NCI-H1417 treated with DMSO at 0.1 percent for 48 hours (cell line): ENCODE data around the gene ADNP.
A peak's percentile ranks its signal among the peaks of the same experiment; 100 is the strongest.

Experiments
- DNase-seq: peaks from one replicate; lab custom pipeline; 2025; lab: John Stamatoyannopoulos, UW

ADNP gene

GRCh38 chr20:50932016-50932485 is 814 bp upstream of the ADNP start:
- no peak for DNase-seq

- no peak for DNase-seq
Observed at GRCh38 chr20:50930976-50931305, 296 bp downstream of the ADNP start.

GRCh38 chr20:50930139-50930975 is 880 bp downstream of the ADNP start:
- DNase-seq, result no peak

- peak; percentile 17 for DNase-seq
Observed at GRCh38 chr20:50929299-50930138, 1.7 kb downstream of the ADNP start.

GRCh38 chr20:50928469-50928868 is 2.8 kb downstream of the ADNP start:
- no peak for DNase-seq

GRCh38 chr20:50926530-50926929 is 4.7 kb downstream of the ADNP start:
- DNase-seq, result no peak

GRCh38 chr20:50924261-50924920 is 6.8 kb downstream of the ADNP start:
- no peak for DNase-seq

GRCh38 chr20:50921803-50922501 is 9.3 kb downstream of the ADNP start:
- DNase-seq, result no peak

- no peak for DNase-seq
Observed at GRCh38 chr20:50920997-50921396, 10.2 kb downstream of the ADNP start.

GRCh38 chr20:50919567-50919966 is 11.7 kb downstream of the ADNP start:
- DNase-seq, result no peak

GRCh38 chr20:50918403-50918802 is 12.8 kb downstream of the ADNP start:
- no peak for DNase-seq

GRCh38 chr20:50916934-50917333 is 14.3 kb downstream of the ADNP start:
- no peak for DNase-seq

GRCh38 chr20:50916257-50916656 is 15.0 kb downstream of the ADNP start:
- DNase-seq, result no peak

- DNase-seq, result no peak
Observed at GRCh38 chr20:50915424-50915823, 15.8 kb downstream of the ADNP start.

- no peak for DNase-seq
Observed at GRCh38 chr20:50913690-50914375, 17.4 kb downstream of the ADNP start.

- DNase-seq, result no peak
Observed at GRCh38 chr20:50911716-50912115, 19.5 kb downstream of the ADNP start.

- DNase-seq, result no peak
Observed at GRCh38 chr20:50911030-50911429, 20.2 kb downstream of the ADNP start.

GRCh38 chr20:50909413-50909812 is 21.8 kb downstream of the ADNP start:
- no peak for DNase-seq

GRCh38 chr20:50904067-50904570 is 27.1 kb downstream of the ADNP start:
- no peak for DNase-seq

- no peak for DNase-seq
Observed at GRCh38 chr20:50903353-50904051, 27.7 kb downstream of the ADNP start.

- no peak for DNase-seq
Observed at GRCh38 chr20:50901301-50901700, 29.9 kb downstream of the ADNP start.
